ENCODE data around the gene RASSF4.
A peak's percentile ranks its signal among the peaks of the same experiment; 100 is the strongest.

The RASSF4 gene

GRCh38 chr10:44928462-44928861, 31.1 kb upstream of the RASSF4 start:
- DNase-seq (ENCODE audit: low spot score): no peak

- no peak for DNase-seq (ENCODE audit: low spot score)
Observed at GRCh38 chr10:44929356-44930255, 30.0 kb upstream of the RASSF4 start.

- no peak for DNase-seq (ENCODE audit: low spot score)
Observed at GRCh38 chr10:44930904-44931620, 28.5 kb upstream of the RASSF4 start.

- DNase-seq (ENCODE audit: low spot score): no peak
Observed at GRCh38 chr10:44931621-44932516, 27.7 kb upstream of the RASSF4 start.

GRCh38 chr10:44932517-44933450, 26.8 kb upstream of the RASSF4 start:
- DNase-seq (ENCODE audit: low spot score): peak; percentile 61

GRCh38 chr10:44933451-44934321, 25.9 kb upstream of the RASSF4 start:
- no peak for DNase-seq (ENCODE audit: low spot score)

GRCh38 chr10:44934416-44935200, 25.0 kb upstream of the RASSF4 start:
- peak; percentile 32 for DNase-seq (ENCODE audit: low spot score)

GRCh38 chr10:44935201-44935965, 24.2 kb upstream of the RASSF4 start:
- DNase-seq (ENCODE audit: low spot score): no peak

- DNase-seq (ENCODE audit: low spot score): no peak
Observed at GRCh38 chr10:44935966-44936295, 23.7 kb upstream of the RASSF4 start.

GRCh38 chr10:44936314-44936975, 23.2 kb upstream of the RASSF4 start:
- DNase-seq (ENCODE audit: low spot score): no peak

- DNase-seq (ENCODE audit: low spot score): no peak
Observed at GRCh38 chr10:44937196-44938005, 22.2 kb upstream of the RASSF4 start.

- DNase-seq (ENCODE audit: low spot score): no peak
Observed at GRCh38 chr10:44938956-44939355, 20.6 kb upstream of the RASSF4 start.

- DNase-seq (ENCODE audit: low spot score): no peak
Observed at GRCh38 chr10:44939691-44940401, 19.8 kb upstream of the RASSF4 start.

- no peak for DNase-seq (ENCODE audit: low spot score)
Observed at GRCh38 chr10:44944354-44944753, 15.2 kb upstream of the RASSF4 start.

- no peak for DNase-seq (ENCODE audit: low spot score)
Observed at GRCh38 chr10:44946205-44946604, 13.4 kb upstream of the RASSF4 start.

GRCh38 chr10:44947371-44948152, 12.0 kb upstream of the RASSF4 start:
- no peak for DNase-seq (ENCODE audit: low spot score)

Measured in kidney capillary endothelial cell (primary cell).